HG03064 (cell line): ENCODE measurements around the gene TEX19.
"Not testable (repeated sequence)": the region's sequence is repeated elsewhere in the genome, so short reads cannot be mapped to it uniquely, and the experiment has no call there.

Experiments
- ATAC-seq: cut with Tn5 transposase; IDR thresholded peaks from one replicate; pipeline ENCODE4 v1.9.1; 2021; ENCODE audit warnings: low read depth; ENCODE audit not compliant: unreplicated experiment

Gene TEX19

DNA sequence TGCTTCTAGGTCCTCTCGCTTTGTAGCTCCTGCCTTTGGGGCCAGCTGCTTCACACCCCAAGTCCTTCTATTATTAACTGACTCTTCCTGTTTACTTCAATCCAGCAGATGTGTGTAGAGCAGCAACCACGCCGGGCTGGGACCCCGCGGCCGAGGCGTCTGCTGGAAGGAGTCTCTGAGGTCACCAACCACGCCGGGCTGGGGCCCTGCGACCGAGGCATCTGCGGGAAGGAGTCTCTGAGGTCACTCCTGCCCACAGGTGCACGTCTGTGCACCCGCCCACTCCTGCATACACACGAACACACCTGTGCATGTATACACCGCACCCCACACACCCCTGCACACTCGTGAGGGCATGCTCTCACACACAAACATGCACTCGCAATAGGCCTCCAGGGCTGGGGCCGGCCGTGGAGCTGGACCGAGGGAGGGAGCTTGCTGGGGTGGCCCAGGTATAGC is 7.8 kb upstream of the TEX19 start:
- ATAC-seq, result no peak

DNA sequence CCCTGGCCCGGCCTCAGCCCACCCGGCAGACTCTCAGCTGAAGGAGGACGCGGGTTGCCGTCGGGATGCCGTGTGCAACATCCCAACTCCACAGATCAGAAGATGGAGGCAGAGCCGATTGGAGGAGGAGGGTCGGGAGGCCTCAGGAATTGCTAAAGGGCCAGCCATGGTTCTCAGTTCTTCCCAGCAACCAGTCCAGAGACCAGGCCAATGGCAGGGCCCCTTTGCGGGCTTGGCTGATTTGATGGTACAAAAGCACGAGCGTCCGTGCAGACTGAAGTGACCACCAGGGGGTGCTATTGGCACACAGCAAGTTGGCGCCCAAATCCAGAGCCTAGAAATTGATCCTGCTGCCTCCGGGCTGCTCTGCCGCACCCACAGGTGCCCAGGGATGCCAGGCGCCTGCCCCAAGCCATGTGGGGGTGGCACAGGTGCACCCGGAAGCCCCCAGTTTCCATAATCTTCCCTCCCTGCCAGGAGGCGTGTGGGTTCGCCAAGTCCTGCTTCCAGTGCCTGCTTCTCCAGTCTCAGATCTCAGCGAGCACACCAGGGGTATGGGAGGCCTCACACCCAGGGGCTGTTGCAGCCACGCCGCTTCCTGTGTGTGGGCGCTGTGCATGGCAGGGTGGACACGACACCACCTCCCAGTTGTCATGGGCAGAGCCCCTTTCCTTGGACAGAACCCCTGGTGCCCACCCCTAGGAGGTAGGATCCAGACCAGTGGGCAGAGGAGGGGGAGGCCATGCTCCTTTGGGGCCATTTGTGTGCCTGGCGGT is 7.1 kb upstream of the TEX19 start:
- no peak for ATAC-seq

DNA sequence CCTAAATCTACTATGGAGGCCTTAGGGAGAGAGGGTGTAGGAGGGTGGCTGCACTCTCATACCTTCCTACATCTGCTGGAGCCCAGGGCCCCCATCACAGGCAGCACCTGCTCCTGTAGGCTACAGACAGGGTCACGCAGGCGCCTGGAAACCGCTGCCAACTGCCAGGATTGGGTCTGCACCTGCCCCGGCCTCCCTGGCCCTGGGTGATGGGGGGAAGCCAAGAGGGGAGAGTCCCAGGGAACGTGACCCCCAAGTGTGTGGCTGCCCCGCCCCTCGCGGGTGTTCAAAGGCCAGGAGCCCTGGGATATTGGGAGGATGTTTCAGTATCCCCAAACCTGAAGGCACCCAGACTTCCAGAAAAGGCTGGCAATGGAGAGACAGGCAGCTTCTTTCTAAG is 5.6 kb upstream of the TEX19 start:
- ATAC-seq, result no peak

DNA sequence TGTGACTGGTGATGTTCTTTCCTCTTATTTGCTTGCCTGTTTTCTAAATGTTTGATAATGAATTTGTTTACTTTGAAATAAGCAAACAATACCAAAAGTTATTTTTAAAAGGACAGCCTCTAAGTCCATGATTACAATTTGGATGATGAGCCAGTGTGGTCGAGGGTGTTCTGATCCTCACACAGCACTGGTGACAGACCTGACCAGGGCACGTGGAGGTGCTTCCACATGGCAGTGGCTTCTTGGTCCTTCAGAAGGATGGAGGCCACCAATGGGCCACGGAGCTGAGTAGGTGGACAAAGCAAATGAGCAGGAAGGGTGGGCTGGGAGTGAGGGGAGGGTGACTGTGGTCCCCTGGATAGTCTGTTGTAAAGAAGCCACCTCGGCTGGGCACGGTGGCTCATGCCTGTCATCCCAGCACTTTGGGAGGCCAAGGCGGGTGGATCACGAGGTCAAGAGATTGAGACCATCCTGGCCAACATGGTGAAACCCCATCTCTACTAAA is 4.2 kb upstream of the TEX19 start:
- ATAC-seq, result no peak

DNA sequence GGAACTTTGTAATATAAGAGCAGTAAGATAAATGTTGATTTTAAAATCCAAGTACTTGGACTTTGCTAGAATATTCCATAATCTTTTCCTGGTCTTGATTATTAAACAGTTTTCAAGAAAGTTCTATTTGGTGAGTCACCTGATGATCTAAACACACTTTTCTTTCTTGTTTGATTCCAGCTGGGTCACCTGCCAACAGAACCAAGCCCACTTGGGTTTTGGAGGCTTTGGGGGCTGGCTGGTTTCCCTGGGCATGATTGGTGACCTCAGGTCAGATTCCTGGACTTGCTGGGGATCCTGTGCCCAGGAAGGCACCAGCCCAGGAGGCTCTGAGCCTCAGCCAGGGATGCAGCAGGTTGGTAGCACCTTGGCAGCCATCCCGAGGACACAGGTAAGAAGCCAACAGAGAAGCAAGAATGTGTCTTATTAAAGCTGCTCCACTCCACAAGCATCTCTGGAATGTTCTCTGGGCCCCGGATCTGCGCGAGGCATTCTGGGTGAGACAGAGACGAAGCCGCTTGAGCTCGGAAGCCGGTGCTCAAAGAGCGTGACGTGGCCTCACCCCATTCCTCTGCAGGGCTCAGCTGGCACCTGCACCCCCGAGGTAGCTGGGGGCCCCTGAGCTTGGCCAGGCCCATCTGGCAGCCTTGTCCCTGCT is 3.1 kb upstream of the TEX19 start:
- no peak for ATAC-seq

DNA sequence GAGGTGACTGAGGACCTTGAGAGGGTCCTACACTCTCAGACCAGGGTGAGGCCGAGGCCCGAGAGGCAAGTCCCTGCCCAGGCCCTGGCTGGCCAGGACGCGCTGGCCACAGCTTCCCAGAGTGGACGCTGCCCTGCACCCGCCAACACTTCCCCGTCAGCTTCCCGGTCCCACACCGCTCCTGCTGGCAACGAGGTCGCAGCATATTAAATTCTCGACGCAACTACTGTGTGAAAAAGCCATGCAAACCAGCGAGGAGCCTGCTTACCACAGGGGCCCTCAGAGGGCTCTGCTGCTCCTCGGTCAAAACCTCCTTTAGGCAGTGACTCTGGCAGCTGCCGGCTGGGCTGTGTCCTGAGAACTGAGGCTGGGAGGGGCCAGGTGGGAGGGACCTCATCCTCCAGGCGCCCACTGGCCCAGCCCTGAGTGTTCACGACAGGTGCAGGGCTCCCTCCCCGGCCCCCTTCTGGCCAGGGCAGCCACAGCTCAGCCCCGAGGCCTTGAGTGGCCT is 2.1 kb upstream of the TEX19 start:
- no peak for ATAC-seq

DNA sequence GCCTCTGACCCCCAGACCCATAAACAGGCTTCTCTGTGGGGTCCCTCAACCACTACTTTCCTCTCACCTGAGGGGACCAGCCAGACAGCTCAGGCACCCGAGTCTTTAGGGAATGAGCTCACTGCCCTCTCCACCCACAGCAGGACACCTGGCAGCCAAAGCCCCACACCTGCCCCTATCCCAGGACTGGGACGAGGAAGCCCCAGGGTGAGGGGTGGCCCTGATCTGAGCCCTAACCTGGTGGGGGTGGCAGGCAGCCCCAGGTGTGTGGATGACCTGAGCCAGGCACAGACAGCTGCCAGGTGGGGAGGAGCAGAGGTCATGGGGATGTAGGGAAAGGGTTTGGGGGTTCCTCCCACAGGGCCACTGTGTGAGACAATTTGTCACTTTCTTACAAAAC is 1.7 kb upstream of the TEX19 start:
- no peak for ATAC-seq

DNA sequence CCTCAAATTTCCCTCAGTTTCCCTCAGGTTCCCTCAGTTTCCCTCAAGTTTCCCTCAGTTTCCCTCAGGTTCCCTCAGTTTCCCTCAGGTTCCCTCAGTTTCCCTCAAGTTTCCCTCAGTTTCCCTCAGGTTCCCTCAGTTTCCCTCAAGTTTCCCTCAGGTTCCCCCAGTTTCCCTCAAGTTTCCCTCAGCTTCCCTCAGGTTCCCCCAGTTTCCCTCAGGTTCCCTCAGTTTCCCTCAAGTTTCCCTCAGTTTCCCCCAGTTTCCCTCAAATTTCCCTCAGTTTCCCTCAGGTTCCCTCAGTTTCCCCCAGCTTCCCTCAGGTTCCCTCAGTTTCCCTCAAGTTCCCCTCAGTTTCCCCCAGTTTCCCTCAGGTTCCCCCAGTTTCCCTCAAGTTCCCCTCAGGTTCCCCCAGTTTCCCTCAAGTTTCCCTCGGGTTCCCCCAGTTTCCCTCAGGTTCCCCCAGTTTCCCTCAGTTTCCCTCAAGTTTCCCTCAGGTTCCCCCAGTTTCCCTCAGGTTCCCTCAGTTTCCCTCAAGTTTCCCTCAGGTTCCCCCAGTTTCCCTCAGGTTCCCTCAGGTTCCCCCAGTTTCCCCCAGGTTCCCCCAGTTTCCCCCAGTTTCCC is 516 bp downstream of the TEX19 start:
- not testable (repeated sequence) for ATAC-seq

DNA sequence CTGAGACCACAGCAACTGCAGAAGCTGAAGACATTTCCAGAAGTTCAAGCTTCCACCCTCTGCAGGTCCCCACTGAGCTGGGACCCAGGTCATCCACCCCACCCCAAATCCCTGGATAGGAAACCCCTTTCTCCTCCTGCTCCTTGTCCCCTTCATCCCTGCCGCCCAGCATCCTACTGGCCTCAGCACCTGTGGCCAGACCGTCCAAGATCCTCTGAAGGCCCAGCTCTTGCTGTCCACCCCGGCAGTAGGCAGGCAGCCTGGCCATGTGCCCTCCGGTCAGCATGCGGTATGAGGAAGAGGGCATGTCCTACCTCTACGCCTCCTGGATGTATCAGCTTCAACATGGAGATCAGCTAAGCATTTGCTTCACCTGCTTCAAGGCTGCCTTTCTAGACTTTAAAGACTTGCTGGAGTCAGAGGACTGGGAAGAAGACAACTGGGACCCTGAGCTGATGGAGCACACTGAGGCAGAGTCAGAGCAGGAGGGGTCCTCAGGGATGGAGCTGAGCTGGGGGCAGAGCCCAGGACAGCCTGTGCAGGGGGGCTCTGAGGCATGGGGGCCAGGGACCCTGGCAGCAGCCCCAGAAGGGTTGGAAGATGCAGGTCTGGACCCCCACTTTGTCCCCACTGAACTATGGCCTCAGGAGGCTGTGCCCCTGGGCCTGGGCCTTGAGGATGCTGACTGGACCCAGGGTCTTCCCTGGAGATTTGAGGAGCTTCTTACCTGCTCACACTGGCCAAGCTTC is 3.0 kb downstream of the TEX19 start:
- ATAC-seq, result no peak

DNA sequence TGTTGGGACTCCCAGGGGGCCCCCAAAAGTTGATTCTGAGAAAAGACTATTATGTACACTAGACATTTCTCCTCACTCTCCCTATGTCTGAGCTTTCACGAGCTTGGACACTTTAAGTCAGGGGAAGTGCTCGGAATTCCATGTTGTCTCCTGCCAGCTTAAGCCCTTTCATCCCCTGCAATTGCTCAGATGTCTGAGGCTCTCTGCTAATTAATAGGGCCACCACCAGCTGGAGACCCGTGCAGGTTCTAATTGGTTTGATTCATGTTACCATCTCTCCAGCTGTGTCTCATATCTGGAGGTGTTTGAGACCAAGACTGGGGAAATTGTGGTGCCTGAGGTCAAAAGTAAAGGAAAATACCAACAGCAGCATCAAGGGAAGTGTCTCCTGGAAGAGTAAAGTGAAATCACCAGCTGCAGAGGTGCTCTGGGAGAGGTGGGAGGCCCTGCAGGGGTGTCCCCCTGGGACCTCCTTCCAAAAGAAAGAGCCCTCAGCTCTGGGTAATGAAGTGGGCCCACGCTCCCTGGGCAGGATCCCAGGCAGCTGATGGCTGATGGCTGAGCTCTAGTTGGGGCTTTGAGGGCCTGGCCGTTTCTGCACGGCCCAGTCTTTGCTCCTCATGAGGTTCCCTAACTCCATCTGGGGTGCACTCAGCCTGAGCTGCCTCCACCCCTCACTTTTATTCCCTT is 6.7 kb downstream of the TEX19 start:
- ATAC-seq, result no peak

DNA sequence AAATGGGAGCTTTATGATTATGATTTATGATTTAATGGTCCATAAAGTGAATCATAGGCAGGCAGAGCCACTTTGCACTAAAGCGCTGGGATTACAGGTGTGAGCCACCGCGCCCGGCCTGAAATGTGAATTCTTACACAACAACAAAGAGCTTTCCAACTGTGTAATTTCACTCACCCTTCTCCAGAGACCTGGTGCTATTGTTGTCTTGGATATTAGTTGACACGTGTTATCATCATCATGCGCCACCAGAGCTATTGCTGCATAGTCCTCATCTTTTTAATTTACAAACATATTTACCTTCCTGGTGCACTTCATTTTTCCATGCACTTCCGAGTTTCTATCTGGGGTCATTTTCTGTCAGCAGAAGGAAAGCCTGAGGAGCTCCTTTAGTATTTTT is 7.7 kb downstream of the TEX19 start:
- ATAC-seq, result no peak

DNA sequence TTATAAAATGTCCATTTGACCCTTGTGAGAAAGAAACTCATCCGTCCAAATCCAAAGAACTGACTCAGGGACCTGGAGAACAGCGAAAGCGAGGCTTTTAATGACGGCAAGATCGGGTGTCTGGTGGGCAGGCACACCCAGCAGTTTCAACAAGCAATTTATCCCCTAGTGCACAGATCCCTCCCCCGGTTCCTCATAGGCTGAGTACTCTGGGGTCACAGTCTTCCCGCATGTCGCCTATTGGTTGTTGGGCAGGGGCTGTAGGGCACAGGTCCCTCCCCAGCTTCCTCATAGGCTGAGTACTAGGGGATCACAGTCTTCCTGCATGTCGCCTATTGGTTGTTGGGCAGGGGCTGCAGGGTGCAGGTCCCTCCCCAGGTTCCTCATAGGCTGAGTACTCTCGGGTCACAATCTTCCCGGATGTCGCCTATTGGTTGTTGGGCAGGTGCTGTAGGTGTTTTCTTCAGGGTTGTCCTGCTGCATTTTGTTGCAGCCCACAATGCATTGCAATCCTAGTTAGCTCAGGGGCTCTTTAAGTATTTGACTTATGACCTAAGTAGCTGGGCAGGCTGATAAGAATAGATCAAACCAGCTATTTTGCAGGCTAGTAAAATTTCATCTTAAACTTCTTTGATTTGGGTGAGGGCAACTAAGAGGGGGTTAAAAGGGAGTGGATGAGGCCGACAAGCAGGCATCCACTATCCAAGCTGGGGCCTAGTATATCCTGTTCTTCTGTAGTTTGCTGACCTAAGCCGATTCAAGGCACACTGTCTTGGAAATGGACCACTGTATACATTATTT is 8.9 kb downstream of the TEX19 start:
- ATAC-seq, result no peak

DNA sequence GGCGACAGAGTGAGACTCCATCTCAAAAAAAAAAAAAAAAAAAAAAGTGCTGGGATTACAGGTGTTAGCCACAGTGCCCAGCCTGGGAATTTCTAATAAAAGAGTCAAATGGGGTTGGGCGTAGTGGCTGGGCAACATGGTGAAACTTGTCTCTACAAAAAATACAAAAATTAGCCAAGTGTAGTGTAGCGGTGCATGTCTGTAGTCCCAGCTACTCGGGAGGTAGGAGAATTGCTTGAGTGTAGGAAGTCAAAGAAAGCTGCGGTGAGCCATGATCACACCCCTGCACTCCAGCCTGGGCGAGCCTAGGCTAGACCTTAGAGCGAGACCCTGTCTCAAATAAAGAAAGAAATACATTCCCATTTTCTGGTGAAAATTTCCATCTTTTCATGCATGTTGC is 10.2 kb downstream of the TEX19 start:
- ATAC-seq, result no peak

DNA sequence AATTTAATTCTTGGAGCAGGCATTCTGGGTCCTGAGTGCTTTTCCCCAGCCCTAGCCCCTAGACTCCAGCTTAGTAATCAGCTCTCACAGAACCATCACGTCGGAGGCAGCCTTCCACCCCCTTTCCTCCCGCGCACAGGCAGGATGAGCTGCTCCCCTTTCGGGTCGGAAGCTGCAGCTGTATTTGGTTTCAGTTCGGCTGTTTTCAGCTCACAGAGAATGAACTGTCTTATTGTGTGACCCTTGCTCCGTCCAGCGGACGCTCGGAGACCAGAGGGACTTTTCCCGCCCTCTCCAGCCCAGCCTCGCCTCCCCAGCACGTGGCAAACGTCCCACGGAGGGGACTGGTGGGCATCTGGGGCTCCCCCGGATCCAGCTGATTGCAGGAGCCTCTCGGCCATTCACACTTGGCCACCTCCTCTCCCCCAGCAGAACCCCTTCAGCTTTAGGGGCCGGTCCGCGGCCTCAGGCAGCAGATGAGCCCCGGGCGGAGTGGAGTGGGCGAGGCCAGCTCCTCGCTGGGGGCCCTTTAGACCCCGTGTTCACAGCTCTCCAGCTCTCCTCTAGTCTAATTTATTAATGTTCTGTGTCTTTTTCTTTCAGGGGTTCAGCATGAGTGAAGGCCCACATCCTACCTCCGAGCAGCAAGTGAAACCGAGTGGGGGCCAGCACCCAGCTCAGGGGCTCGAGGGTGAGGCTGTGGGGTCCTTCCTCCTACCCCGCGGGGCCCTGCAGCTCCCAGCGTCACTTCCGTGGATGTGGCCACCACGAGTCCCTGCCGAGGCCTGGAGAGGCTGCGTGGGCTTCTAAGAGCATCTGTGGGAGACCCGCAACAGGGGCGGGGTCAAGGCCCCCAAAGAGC is 11.7 kb downstream of the TEX19 start:
- ATAC-seq, result no peak

DNA sequence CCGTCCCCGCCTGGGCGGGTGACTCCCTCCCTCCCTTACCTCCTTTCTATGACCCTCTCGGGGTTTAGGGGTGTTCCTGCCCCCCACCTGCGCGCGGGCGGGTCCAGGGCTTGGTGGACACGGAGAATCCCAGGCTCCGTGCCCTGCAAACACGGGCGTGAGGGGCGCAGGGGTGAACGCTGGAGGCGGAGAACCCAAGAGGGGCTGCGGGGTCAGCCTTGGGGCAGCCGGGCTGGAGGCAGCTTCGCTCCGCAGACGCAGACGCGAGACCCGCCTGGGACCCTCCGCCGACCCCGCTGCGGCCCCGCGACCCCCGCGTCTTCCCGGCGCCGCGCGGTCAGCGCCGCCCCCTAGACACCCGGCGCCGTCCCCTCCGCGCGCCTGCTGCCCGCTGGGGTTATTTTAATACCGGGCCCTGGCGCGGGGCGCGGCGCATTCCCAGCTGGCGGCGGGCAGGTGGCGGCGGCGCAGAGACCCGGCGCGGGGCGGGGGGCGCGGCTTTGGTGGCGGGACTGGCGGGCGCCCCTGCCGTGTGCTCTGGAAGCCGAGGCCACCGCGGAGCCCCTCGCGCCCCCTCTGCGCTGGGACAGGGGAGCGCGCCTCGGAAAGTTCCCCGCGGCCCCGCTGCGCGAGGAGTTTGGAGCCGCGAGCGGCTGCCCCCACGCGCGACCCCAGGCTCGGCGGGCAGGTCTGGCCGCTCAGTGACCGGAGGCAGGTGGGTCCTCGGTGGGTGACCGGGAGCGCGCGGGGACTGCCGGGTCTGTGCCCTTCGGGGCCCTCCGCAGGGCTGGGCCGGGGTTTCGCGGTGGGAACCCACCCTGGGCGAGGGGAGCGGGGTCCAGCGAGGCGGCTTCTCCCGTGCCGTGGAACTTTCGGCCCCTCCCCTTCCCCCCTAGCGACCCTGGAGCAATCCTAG is 12.5 kb downstream of the TEX19 start, which contains the start of gene UTS2R:
Gene UTS2R (plus strand): TSS at position 433 of the 916 bp plus-strand sequence. CDS start 2,560 bp downstream, outside the sequence.
- ATAC-seq, result no peak

DNA sequence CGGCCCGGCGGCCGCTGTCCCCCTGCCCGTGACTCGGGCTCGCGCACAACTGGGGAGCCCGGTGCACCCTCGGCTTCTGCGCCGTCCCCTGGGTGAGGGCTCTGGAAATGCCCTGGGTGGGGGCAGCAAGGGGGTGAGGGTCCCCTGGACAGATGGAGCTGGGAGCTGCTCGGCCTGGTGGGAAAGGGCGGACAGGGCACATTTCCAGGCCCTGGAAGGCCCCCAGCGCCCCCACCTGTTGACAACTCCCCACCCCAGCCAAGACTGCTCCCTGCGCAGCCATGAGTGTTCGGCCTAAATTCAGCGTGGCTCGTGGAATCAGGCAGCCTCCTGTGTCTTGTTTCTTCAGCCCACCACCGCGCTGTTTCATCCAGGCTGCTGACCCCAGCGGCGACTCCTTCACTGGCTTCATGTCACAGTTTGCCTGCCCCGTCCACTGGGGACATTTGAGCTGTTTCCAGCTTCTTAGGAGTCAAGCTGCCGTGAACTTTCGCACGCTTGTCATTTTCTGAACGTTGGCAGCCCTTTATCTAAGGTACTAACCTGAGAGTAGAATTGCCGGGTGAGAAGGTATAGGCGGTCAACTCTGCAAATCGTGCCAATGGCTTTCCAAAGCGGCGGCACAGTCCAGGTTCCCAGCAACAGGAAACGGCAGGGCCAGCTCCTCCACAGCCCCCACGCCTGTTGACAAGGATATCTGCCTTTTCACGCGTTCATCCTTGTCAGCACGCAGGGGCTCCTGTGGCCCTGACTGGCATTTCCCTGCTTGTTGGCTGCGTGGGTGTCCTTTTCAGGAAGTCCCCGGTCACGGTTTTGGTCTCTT is 13.4 kb downstream of the TEX19 start:
- no peak for ATAC-seq
